HCT116 (cell line): Measurements from ENCODE around the gene RSL1D1. TPM values are rescaled to one million over a fixed set of nuclear protein-coding genes. Genes with fewer than 3 reads are reported as not detected.

Source experiments
- ATAC-seq: fragments of 200-7000 bp; cut with Tn5 transposase; 2 replicates; pipeline ENCODE4 v1.9.1; 2020; ENCODE audit warnings: mild to moderate bottlenecking, moderate library complexity
- BruUV-seq: library from RNA; stranded (reverse); fragments of 400-500 nt; replicated peaks from 2 replicates; lab custom pipeline; 2021; lab: Mats Ljungman, UMichigan
- CTCF ChIA-PET: fragments of 300-600 bp; sonication (Branson Sonifier 250); formaldehyde crosslinking; loops from one replicate; lab custom pipeline; 2021; ENCODE audit warnings: antibody characterized with exemption; lab: Charles Lee
- POLR2A ChIA-PET: fragments of 300-600, 350-600 bp; sonication (Branson Sonifier 250); formaldehyde crosslinking; loops from one replicate; lab custom pipeline; 2021; ENCODE audit warnings: antibody characterized with exemption; lab: Charles Lee
- RAD21 ChIA-PET, 2 experiments: fragments of 300-600 bp; sonication (Branson Sonifier 250); formaldehyde crosslinking; loops; one replicate each; lab custom pipeline; 2023; ENCODE audit warnings: low total read pairs in 2 of 2; ENCODE audit not compliant: uncharacterized antibody in 2 of 2, unreplicated experiment in 2 of 2, low non-redundant PET in 1 of 2; lab: Charles Lee
- DNase-seq: peaks from one replicate; pipeline ENCODE4 v3.0.0-alpha.2; 2010; ENCODE audit warnings: low read depth, low spot score
- H2AFZ ChIP-seq: fragments of 200-600 bp; shearing (Covaris generic), sonication (generic); 2 replicates; pipeline ENCODE4 v1.6.1; 2017; ENCODE audit warnings: low read depth, mixed run types, mixed read lengths, antibody characterized with exemption, low read length; ENCODE audit not compliant: poor library complexity, severe bottlenecking
- H3K27ac ChIP-seq: 2 replicates; pipeline ENCODE4 v1.5.1; 2012; ENCODE audit warnings: low read depth, low read length
- H3K27me3 ChIP-seq: fragments of 200-600 bp; sonication (generic); 2 replicates; pipeline ENCODE4 v1.6.1; 2016; ENCODE audit warnings: mixed run types, low read length, mixed read lengths; ENCODE audit not compliant: insufficient read depth
- H3K36me3 ChIP-seq, 2 experiments: fragments of 200-500 bp in 1 of 2; fragments of 200-600 bp in 1 of 2; sonication (Bioruptor generic) in 1 of 2; sonication (generic) in 1 of 2; 2 replicates each; pipeline versions ENCODE4 v1.5.1 to v1.6.1; 2014 to 2016; ENCODE audit warnings: low read length in 2 of 2, inconsistent platforms in 1 of 2, mixed read lengths in 1 of 2, mixed run types in 1 of 2; ENCODE audit not compliant: insufficient read depth in 2 of 2, control insufficient read depth in 1 of 2
- H3K4me1 ChIP-seq, 2 experiments: fragments of 200-600 bp in 1 of 2; sonication (generic) in 1 of 2; 2 replicates each; pipeline versions ENCODE4 v1.5.1 to v1.6.1; 2012 to 2017; ENCODE audit warnings: low read length in 2 of 2, inconsistent platforms in 1 of 2, mild to moderate bottlenecking in 1 of 2, mixed read lengths in 1 of 2, mixed run types in 1 of 2, moderate library complexity in 1 of 2; ENCODE audit not compliant: insufficient read depth in 2 of 2, control insufficient read depth in 1 of 2
- H3K4me2 ChIP-seq: fragments of 200-600 bp; sonication (generic); 2 replicates; pipeline ENCODE4 v1.6.1; 2017; ENCODE audit warnings: mixed run types, low read length, mixed read lengths
- H3K4me3 ChIP-seq, 2 experiments: fragments of 200-600 bp in 1 of 2; sonication (generic) in 1 of 2; replicated peaks in 1 of 2; 2 replicates each; pipeline ENCODE4 v1.5.1; 2011 to 2016; ENCODE audit warnings: low read length in 2 of 2, control low read depth in 1 of 2, low read depth in 1 of 2, mild to moderate bottlenecking in 1 of 2, mixed read lengths in 1 of 2, mixed run types in 1 of 2
- H3K79me2 ChIP-seq: fragments of 200-600 bp; sonication (generic); 2 replicates; pipeline ENCODE4 v1.6.1; 2017; ENCODE audit warnings: mild to moderate bottlenecking, mixed run types, low read length, moderate library complexity, mixed read lengths; ENCODE audit not compliant: insufficient read depth
- H3K9ac ChIP-seq: fragments of 200-600 bp; sonication (generic); 2 replicates; pipeline ENCODE4 v1.6.1; 2016; ENCODE audit warnings: low read length, mixed read lengths
- H3K9me2 ChIP-seq: fragments of 200-600 bp; sonication (generic), shearing (Covaris generic); 2 replicates; pipeline ENCODE4 v1.6.1; 2017; ENCODE audit warnings: mixed run types, mild to moderate bottlenecking, moderate library complexity; ENCODE audit not compliant: insufficient read depth
- H3K9me3 ChIP-seq, 2 experiments: fragments of 200-500 bp in 1 of 2; fragments of 200-600 bp in 1 of 2; sonication (Bioruptor generic) in 1 of 2; sonication (generic) in 1 of 2; 2 replicates each; pipeline ENCODE4 v1.6.1; 2014 to 2017; ENCODE audit warnings: low read length in 2 of 2, mixed read lengths in 2 of 2, inconsistent platforms in 1 of 2, low read depth in 1 of 2, mild to moderate bottlenecking in 1 of 2, mixed run types in 1 of 2, moderate library complexity in 1 of 2; ENCODE audit not compliant: control insufficient read depth in 1 of 2, insufficient read depth in 1 of 2
- H4K20me1 ChIP-seq: fragments of 200-600 bp; sonication (generic), shearing (Covaris generic); 2 replicates; pipeline ENCODE4 v1.6.1; 2017; ENCODE audit warnings: mixed run types, mild to moderate bottlenecking, moderate library complexity; ENCODE audit not compliant: insufficient read depth
- EGR1 ChIP-seq: IDR thresholded peaks from 2 replicates; pipeline ENCODE4 v1.6.1; 2012; ENCODE audit warnings: low read depth
- FOSL1 ChIP-seq: IDR thresholded peaks from 2 replicates; pipeline ENCODE4 v1.6.1; 2012; ENCODE audit warnings: low read depth
- POLR2A ChIP-seq: IDR thresholded peaks from 2 replicates; pipeline ENCODE4 v1.7.0; 2011; ENCODE audit warnings: borderline replicate concordance; ENCODE audit not compliant: insufficient read depth, insufficient read length; ENCODE audit errors: extremely low read depth
- POLR2AphosphoS5 ChIP-seq: IDR thresholded peaks from 2 replicates; pipeline ENCODE4 v1.6.1; 2011; ENCODE audit warnings: mild to moderate bottlenecking, low read depth, low read length, moderate library complexity
- SP1 ChIP-seq: IDR thresholded peaks from 2 replicates; pipeline ENCODE4 v1.6.1; 2012; ENCODE audit warnings: low read depth
- SRF ChIP-seq: IDR thresholded peaks from 2 replicates; pipeline ENCODE4 v1.6.1; 2012; ENCODE audit warnings: low read depth
- TCF7L2 ChIP-seq: IDR thresholded peaks from 2 replicates; pipeline ENCODE4 v1.7.0; 2011; ENCODE audit warnings: borderline replicate concordance, inconsistent platforms; ENCODE audit not compliant: insufficient read depth, insufficient read length; ENCODE audit errors: extremely low read depth
- YY1 ChIP-seq: IDR thresholded peaks from 2 replicates; pipeline ENCODE4 v1.6.1; 2011; ENCODE audit warnings: low read length, low read depth, moderate library complexity, mild to moderate bottlenecking; ENCODE audit not compliant: insufficient replicate concordance; ENCODE audit errors: extremely low read depth
- intact Hi-C: fragments of 100-400 bp; cut with micrococcal nuclease; formaldehyde crosslinking; loops from 2 replicates; pipeline ENCODE4 v1.10.0; 2022
- total RNA-seq: library from RNA; stranded (reverse); gene quantifications from one replicate; pipeline ENCODE4 v1.2.1, GENCODE V29; 2021; ENCODE audit not compliant: unreplicated experiment
- TF ChIP-seq, protein P1 (sequence below): IDR thresholded peaks from 2 replicates; pipeline ENCODE4 v1.6.1; 2012
- TF ChIP-seq, protein P2 (sequence below): IDR thresholded peaks from 2 replicates; pipeline ENCODE4 v1.6.1; 2012; ENCODE audit warnings: low read depth

The RSL1D1 gene
- total RNA-seq, 1 experiment from 2014 or later: 291 TPM

DNA sequence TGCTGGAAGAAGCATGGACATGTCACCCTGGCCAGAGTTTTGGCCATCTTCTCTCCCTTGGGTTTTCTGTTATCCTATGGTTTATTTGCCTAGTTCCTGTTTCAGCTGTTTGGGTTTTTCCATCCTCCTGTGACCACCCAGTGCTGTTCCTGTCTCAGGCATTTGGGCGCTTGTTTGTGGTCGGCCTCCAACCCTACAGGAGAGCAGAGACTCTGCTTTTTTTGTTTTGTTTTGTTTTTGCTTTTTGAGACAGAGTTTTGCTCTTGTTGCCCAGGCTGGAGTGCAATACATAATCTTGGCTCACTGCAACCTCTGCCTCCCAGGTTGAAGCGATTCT is 51.0 kb downstream of the RSL1D1 start:
- CTCF ChIA-PET: no interaction called here
- H3K4me3 ChIP-seq: no peak overlapping the region
- TF ChIP-seq FOSL1 (no peak), POLR2A (no peak), SP1 (no peak), EGR1 (no peak), TCF7L2 (no peak), YY1 (no peak), POLR2AphosphoS5 (no peak), SRF (no peak)
- TF ChIP-seq, protein P1, sequence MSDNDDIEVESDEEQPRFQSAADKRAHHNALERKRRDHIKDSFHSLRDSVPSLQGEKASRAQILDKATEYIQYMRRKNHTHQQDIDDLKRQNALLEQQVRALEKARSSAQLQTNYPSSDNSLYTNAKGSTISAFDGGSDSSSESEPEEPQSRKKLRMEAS: no peak
- TF ChIP-seq, protein P2, sequence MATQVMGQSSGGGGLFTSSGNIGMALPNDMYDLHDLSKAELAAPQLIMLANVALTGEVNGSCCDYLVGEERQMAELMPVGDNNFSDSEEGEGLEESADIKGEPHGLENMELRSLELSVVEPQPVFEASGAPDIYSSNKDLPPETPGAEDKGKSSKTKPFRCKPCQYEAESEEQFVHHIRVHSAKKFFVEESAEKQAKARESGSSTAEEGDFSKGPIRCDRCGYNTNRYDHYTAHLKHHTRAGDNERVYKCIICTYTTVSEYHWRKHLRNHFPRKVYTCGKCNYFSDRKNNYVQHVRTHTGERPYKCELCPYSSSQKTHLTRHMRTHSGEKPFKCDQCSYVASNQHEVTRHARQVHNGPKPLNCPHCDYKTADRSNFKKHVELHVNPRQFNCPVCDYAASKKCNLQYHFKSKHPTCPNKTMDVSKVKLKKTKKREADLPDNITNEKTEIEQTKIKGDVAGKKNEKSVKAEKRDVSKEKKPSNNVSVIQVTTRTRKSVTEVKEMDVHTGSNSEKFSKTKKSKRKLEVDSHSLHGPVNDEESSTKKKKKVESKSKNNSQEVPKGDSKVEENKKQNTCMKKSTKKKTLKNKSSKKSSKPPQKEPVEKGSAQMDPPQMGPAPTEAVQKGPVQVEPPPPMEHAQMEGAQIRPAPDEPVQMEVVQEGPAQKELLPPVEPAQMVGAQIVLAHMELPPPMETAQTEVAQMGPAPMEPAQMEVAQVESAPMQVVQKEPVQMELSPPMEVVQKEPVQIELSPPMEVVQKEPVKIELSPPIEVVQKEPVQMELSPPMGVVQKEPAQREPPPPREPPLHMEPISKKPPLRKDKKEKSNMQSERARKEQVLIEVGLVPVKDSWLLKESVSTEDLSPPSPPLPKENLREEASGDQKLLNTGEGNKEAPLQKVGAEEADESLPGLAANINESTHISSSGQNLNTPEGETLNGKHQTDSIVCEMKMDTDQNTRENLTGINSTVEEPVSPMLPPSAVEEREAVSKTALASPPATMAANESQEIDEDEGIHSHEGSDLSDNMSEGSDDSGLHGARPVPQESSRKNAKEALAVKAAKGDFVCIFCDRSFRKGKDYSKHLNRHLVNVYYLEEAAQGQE: no peak
- no peak overlapping the region for H2AFZ ChIP-seq
- H3K9ac ChIP-seq: no peak overlapping the region
- no peaks in the 10 kb centered on the region; a peak in 1 of 4 replicates for H3K36me3 ChIP-seq
- ATAC-seq (no peak), DNase-seq (no peak)
- peaks cover 7 to 26% of the 10 kb centered on the region in 2 experiments; a peak in 3 of 4 replicates for H3K4me1 ChIP-seq
- POLR2A ChIA-PET: no interaction called here
- no peaks in the 10 kb centered on the region for H3K27me3 ChIP-seq
- no peaks in the 10 kb centered on the region for H4K20me1 ChIP-seq
- peaks cover 27% of the 10 kb centered on the region for H3K79me2 ChIP-seq
- no peaks in the 10 kb centered on the region for H3K9me3 ChIP-seq
- no peaks in the 10 kb centered on the region for H3K9me2 ChIP-seq
- H3K27ac ChIP-seq: no peak overlapping the region
- no peak overlapping the region for H3K4me2 ChIP-seq
- RAD21 ChIA-PET: no interaction called here
- no TSS peak for BruUV-seq
- intact Hi-C loops: no loop called here
